Duodenal mucosa (tissue), 2 donors: ENCODE results near the gene CDH8.

Source experiments
- H3K27ac ChIP-seq: one replicate; pipeline ENCODE4 v1.7.0; 2013; ENCODE audit warnings: low read depth, low read length
- H3K27me3 ChIP-seq, 2 donors: one replicate each; pipeline ENCODE4 v1.7.0; 2013; ENCODE audit warnings: low read length in 2 of 2, control low read depth in 1 of 2; ENCODE audit not compliant: insufficient read depth in 2 of 2, control insufficient read depth in 1 of 2
- H3K36me3 ChIP-seq, 2 donors: one replicate each; pipeline ENCODE4 v1.7.0; 2013; ENCODE audit warnings: low read length in 2 of 2, control low read depth in 1 of 2; ENCODE audit not compliant: insufficient read depth in 2 of 2, control insufficient read depth in 1 of 2
- H3K4me1 ChIP-seq, 2 donors: one replicate each; pipeline ENCODE4 v1.7.0; 2013; ENCODE audit warnings: low read length in 2 of 2, control low read depth in 1 of 2; ENCODE audit not compliant: insufficient read depth in 2 of 2, control insufficient read depth in 1 of 2
- H3K4me3 ChIP-seq, 2 donors: one replicate each; pipeline ENCODE4 v1.7.0; 2013; ENCODE audit warnings: low read length in 2 of 2, low read depth in 1 of 2
- H3K9ac ChIP-seq, 2 donors: one replicate each; pipeline ENCODE4 v1.7.0; 2013; ENCODE audit warnings: low read length in 2 of 2, low read depth in 1 of 2
- H3K9me3 ChIP-seq, 2 donors: one replicate each; pipeline ENCODE4 v1.7.0; 2013; ENCODE audit warnings: low read length in 2 of 2, control low read depth in 1 of 2; ENCODE audit not compliant: control insufficient read depth in 1 of 2

CDH8 gene

GRCh38 chr16:61998460-61998859 is 37.8 kb downstream of the CDH8 start:
- Histone ChIP-seq H3K27me3 (no peaks in the 10 kb centered on the region), H3K4me3 (no peak overlapping the region)

GRCh38 chr16:61993108-61993507 is 43.1 kb downstream of the CDH8 start:
- H3K9me3 ChIP-seq = no peaks in the 10 kb centered on the region
- no peak overlapping the region for H3K27ac ChIP-seq
- no peaks in the 10 kb centered on the region for H3K4me1 ChIP-seq

More at GRCh38 chr16:61998460-61998859, 37.8 kb downstream of the CDH8 start:
- Histone ChIP-seq H3K27ac (no peak overlapping the region), H3K9ac (no peak overlapping the region), H3K9me3 (no peaks in the 10 kb centered on the region), H3K36me3 (no peaks in the 10 kb centered on the region), H3K4me1 (no peaks in the 10 kb centered on the region)

GRCh38 chr16:61987474-61988012 is 48.7 kb downstream of the CDH8 start:
- Histone ChIP-seq H3K4me1 (no peaks in the 10 kb centered on the region), H3K36me3 (no peaks in the 10 kb centered on the region), H3K9me3 (no peaks in the 10 kb centered on the region), H3K27me3 (no peaks in the 10 kb centered on the region), H3K27ac (no peak overlapping the region), H3K9ac (no peak overlapping the region), H3K4me3 (no peak overlapping the region)

More at GRCh38 chr16:61993108-61993507, 43.1 kb downstream of the CDH8 start:
- H3K27me3 ChIP-seq = no peaks in the 10 kb centered on the region
- H3K36me3 ChIP-seq = no peaks in the 10 kb centered on the region
- no peak overlapping the region for H3K4me3 ChIP-seq
- no peak overlapping the region for H3K9ac ChIP-seq

- no peak overlapping the region for H3K27ac ChIP-seq
- H3K27me3 ChIP-seq = no peaks in the 10 kb centered on the region
- no peak overlapping the region for H3K4me3 ChIP-seq
- peaks cover 0 to 6% of the 10 kb centered on the region in 2 donors for H3K9me3 ChIP-seq
- H3K9ac ChIP-seq = no peak overlapping the region
- no peaks in the 10 kb centered on the region for H3K36me3 ChIP-seq
- no peaks in the 10 kb centered on the region for H3K4me1 ChIP-seq
These were observed 67.2 kb downstream of the CDH8 start for GRCh38 chr16:61969077-61969382.

GRCh38 chr16:61968242-61969076 is 67.8 kb downstream of the CDH8 start:
- no peak overlapping the region for H3K4me3 ChIP-seq
- H3K9ac ChIP-seq = no peak overlapping the region
- peaks cover 0 to 6% of the 10 kb centered on the region in 2 donors for H3K9me3 ChIP-seq
- H3K36me3 ChIP-seq = no peaks in the 10 kb centered on the region
- H3K27me3 ChIP-seq = no peaks in the 10 kb centered on the region
- no peak overlapping the region for H3K27ac ChIP-seq
- no peaks in the 10 kb centered on the region for H3K4me1 ChIP-seq

- no peak overlapping the region for H3K27ac ChIP-seq
These were observed 79.0 kb downstream of the CDH8 start for GRCh38 chr16:61957075-61957855.

GRCh38 chr16:61952841-61953240 is 83.4 kb downstream of the CDH8 start:
- H3K27me3 ChIP-seq = no peaks in the 10 kb centered on the region
- H3K9ac ChIP-seq = no peak overlapping the region
- H3K36me3 ChIP-seq = no peaks in the 10 kb centered on the region
- no peak overlapping the region for H3K27ac ChIP-seq
- no peaks in the 10 kb centered on the region for H3K4me1 ChIP-seq
- no peaks in the 10 kb centered on the region for H3K9me3 ChIP-seq
- no peak overlapping the region for H3K4me3 ChIP-seq

More at GRCh38 chr16:61957075-61957855, 79.0 kb downstream of the CDH8 start:
- Histone ChIP-seq H3K9me3 (peaks cover 3 to 6% of the 10 kb centered on the region in 2 donors), H3K36me3 (no peaks in the 10 kb centered on the region), H3K4me1 (no peaks in the 10 kb centered on the region), H3K9ac (no peak overlapping the region), H3K4me3 (no peak overlapping the region), H3K27me3 (no peaks in the 10 kb centered on the region)

GRCh38 chr16:61948414-61948813 is 87.8 kb downstream of the CDH8 start:
- H3K27ac ChIP-seq = no peak overlapping the region
- H3K4me3 ChIP-seq = no peak overlapping the region
- H3K9ac ChIP-seq = no peak overlapping the region
- no peaks in the 10 kb centered on the region for H3K36me3 ChIP-seq
- no peaks in the 10 kb centered on the region for H3K4me1 ChIP-seq
- H3K27me3 ChIP-seq = no peaks in the 10 kb centered on the region
- no peaks in the 10 kb centered on the region for H3K9me3 ChIP-seq

- no peaks in the 10 kb centered on the region for H3K4me1 ChIP-seq
- no peaks in the 10 kb centered on the region for H3K36me3 ChIP-seq
- no peaks in the 10 kb centered on the region for H3K27me3 ChIP-seq
- no peak overlapping the region for H3K27ac ChIP-seq
- H3K4me3 ChIP-seq = no peak overlapping the region
- H3K9ac ChIP-seq = no peak overlapping the region
- H3K9me3 ChIP-seq = peaks cover 0 to 3% of the 10 kb centered on the region in 2 donors
These were observed 90.2 kb downstream of the CDH8 start for GRCh38 chr16:61946019-61946418.

GRCh38 chr16:61945511-61945910 is 90.7 kb downstream of the CDH8 start:
- Histone ChIP-seq H3K4me1 (no peaks in the 10 kb centered on the region), H3K9ac (no peak overlapping the region), H3K36me3 (no peaks in the 10 kb centered on the region), H3K4me3 (no peak overlapping the region), H3K27ac (no peak overlapping the region), H3K27me3 (no peaks in the 10 kb centered on the region), H3K9me3 (peaks cover 0 to 3% of the 10 kb centered on the region in 2 donors)
